HEK293 (cell line): ENCODE measurements around the gene RTN1.

Experiments used
- GLIS2 ChIP-seq: fragments of 450-650 bp; formaldehyde crosslinking; IDR thresholded peaks from 2 replicates; pipeline ENCODE4 v1.5.1; 2016; ENCODE audit warnings: missing biosample characterization, missing genetic modification characterization
- HIC1 ChIP-seq: fragments of 450-650 bp; formaldehyde crosslinking; IDR thresholded peaks from 2 replicates; pipeline ENCODE4 v1.5.1; 2016; ENCODE audit warnings: missing biosample characterization, missing genetic modification characterization
- HOXC10 ChIP-seq: sonication (generic); formaldehyde crosslinking; IDR thresholded peaks from 2 replicates; pipeline ENCODE4 v1.8.1; 2023; ENCODE audit warnings: mild to moderate bottlenecking, missing genetic modification reagents
- HOXD13 ChIP-seq: sonication (generic); formaldehyde crosslinking; IDR thresholded peaks from 2 replicates; pipeline ENCODE4 v1.8.0; 2022; ENCODE audit warnings: missing genetic modification reagents, borderline replicate concordance
- KLF7 ChIP-seq: fragments of 450-650 bp; formaldehyde crosslinking; IDR thresholded peaks from 2 replicates; pipeline ENCODE4 v1.5.1; 2016; ENCODE audit warnings: missing biosample characterization, missing genetic modification characterization, borderline replicate concordance
- SP2 ChIP-seq: fragments of 450-650 bp; formaldehyde crosslinking; IDR thresholded peaks from 2 replicates; pipeline ENCODE4 v1.5.1; 2016; ENCODE audit warnings: missing biosample characterization, missing genetic modification characterization
- WT1 ChIP-seq: fragments of 450-650 bp; formaldehyde crosslinking; IDR thresholded peaks from 2 replicates; pipeline ENCODE4 v1.5.1; 2016; ENCODE audit warnings: missing biosample characterization, missing genetic modification characterization
- ZBTB7A ChIP-seq: fragments of 450-650 bp; formaldehyde crosslinking; IDR thresholded peaks from 2 replicates; pipeline ENCODE4 v1.5.1; 2016; ENCODE audit warnings: low read depth, missing biosample characterization, missing genetic modification characterization
- ZFP37 ChIP-seq: fragments of 450-650 bp; formaldehyde crosslinking; IDR thresholded peaks from 2 replicates; pipeline ENCODE4 v1.5.1; 2016; ENCODE audit warnings: missing biosample characterization, missing genetic modification characterization
- ZNF10 ChIP-seq: fragments of 450-650 bp; formaldehyde crosslinking; IDR thresholded peaks from 2 replicates; pipeline ENCODE4 v1.5.1; 2017; ENCODE audit warnings: missing biosample characterization, missing genetic modification characterization
- ZNF146 ChIP-seq: fragments of 450-650 bp; formaldehyde crosslinking; IDR thresholded peaks from 2 replicates; pipeline ENCODE4 v1.5.1; 2016; ENCODE audit warnings: missing biosample characterization, missing genetic modification characterization
- ZNF16 ChIP-seq: fragments of 450-650 bp; formaldehyde crosslinking; IDR thresholded peaks from 2 replicates; pipeline ENCODE4 v1.5.1; 2016; ENCODE audit warnings: low read depth, missing biosample characterization, missing genetic modification characterization
- ZNF174 ChIP-seq: fragments of 450-650 bp; formaldehyde crosslinking; IDR thresholded peaks from 2 replicates; pipeline ENCODE4 v1.5.0; 2017; ENCODE audit warnings: missing biosample characterization, mild to moderate bottlenecking, missing genetic modification characterization
- ZNF335 ChIP-seq: fragments of 450-650 bp; formaldehyde crosslinking; conservative IDR thresholded peaks from 2 replicates; pipeline ENCODE4 v1.5.1; 2016; ENCODE audit warnings: missing biosample characterization, missing genetic modification characterization
- ZNF404 ChIP-seq: fragments of 450-650 bp; formaldehyde crosslinking; IDR thresholded peaks from 2 replicates; pipeline ENCODE4 v1.5.1; 2017; ENCODE audit warnings: missing biosample characterization, missing genetic modification characterization
- ZNF416 ChIP-seq: fragments of 450-650 bp; formaldehyde crosslinking; IDR thresholded peaks from 2 replicates; pipeline ENCODE4 v1.5.1; 2016; ENCODE audit warnings: missing biosample characterization, missing genetic modification characterization
- ZNF449 ChIP-seq: fragments of 450-650 bp; formaldehyde crosslinking; IDR thresholded peaks from 2 replicates; pipeline ENCODE4 v1.5.1; 2017; ENCODE audit warnings: missing biosample characterization, mild to moderate bottlenecking, missing genetic modification characterization, moderate library complexity
- ZNF473 ChIP-seq: fragments of 450-650 bp; formaldehyde crosslinking; IDR thresholded peaks from 2 replicates; pipeline ENCODE4 v1.5.1; 2017; ENCODE audit warnings: missing biosample characterization, missing genetic modification characterization
- ZNF488 ChIP-seq: fragments of 450-650 bp; formaldehyde crosslinking; IDR thresholded peaks from 2 replicates; pipeline ENCODE4 v1.5.1; 2016; ENCODE audit warnings: missing biosample characterization, missing genetic modification characterization
- ZNF510 ChIP-seq: fragments of 450-650 bp; formaldehyde crosslinking; IDR thresholded peaks from 2 replicates; pipeline ENCODE4 v1.5.1; 2018; ENCODE audit warnings: mild to moderate bottlenecking, missing genetic modification characterization, missing biosample characterization; ENCODE audit not compliant: insufficient replicate concordance
- ZNF548 ChIP-seq: fragments of 450-650 bp; formaldehyde crosslinking; IDR thresholded peaks from 2 replicates; pipeline ENCODE4 v1.5.1; 2016; ENCODE audit warnings: missing biosample characterization, missing genetic modification characterization
- ZNF600 ChIP-seq: fragments of 450-650 bp; formaldehyde crosslinking; IDR thresholded peaks from 2 replicates; pipeline ENCODE4 v1.5.1; 2016; ENCODE audit warnings: missing biosample characterization, missing genetic modification characterization
- ZNF623 ChIP-seq: fragments of 450-650 bp; formaldehyde crosslinking; IDR thresholded peaks from 2 replicates; pipeline ENCODE4 v1.5.1; 2016; ENCODE audit warnings: missing biosample characterization, missing genetic modification characterization
- ZNF645 ChIP-seq: fragments of 450-650 bp; formaldehyde crosslinking; IDR thresholded peaks from 2 replicates; pipeline ENCODE4; 2016; ENCODE audit warnings: missing biosample characterization, missing genetic modification characterization
- ZNF658 ChIP-seq: fragments of 450-650 bp; formaldehyde crosslinking; IDR thresholded peaks from 2 replicates; pipeline ENCODE4; 2016; ENCODE audit warnings: missing biosample characterization, missing genetic modification characterization
- ZNF660 ChIP-seq: fragments of 450-650 bp; IDR thresholded peaks from 2 replicates; pipeline ENCODE4 v1.5.1; 2018; ENCODE audit warnings: missing biosample characterization, mild to moderate bottlenecking, missing genetic modification characterization
- ZNF776 ChIP-seq: fragments of 450-650 bp; formaldehyde crosslinking; IDR thresholded peaks from 2 replicates; pipeline ENCODE4 v1.5.0; 2017; ENCODE audit warnings: missing biosample characterization, missing genetic modification characterization, borderline replicate concordance
- ZNF791 ChIP-seq: fragments of 450-650 bp; formaldehyde crosslinking; IDR thresholded peaks from 2 replicates; pipeline ENCODE4 v1.5.1; 2016; ENCODE audit warnings: missing biosample characterization, missing genetic modification characterization
- ZNF843 ChIP-seq: fragments of 450-650 bp; formaldehyde crosslinking; IDR thresholded peaks from 2 replicates; pipeline ENCODE4 v1.5.1; 2016; ENCODE audit warnings: missing biosample characterization, missing genetic modification characterization
- ZSCAN4 ChIP-seq: fragments of 450-650 bp; formaldehyde crosslinking; IDR thresholded peaks from 2 replicates; pipeline ENCODE4 v1.5.1; 2017; ENCODE audit warnings: missing biosample characterization, missing genetic modification characterization

Gene RTN1

GRCh38 chr14:59919570-59920377 lies 49.2 kb upstream of the RTN1 start, which contains the start of gene LRRC9 (continued):
- TF ChIP-seq HOXC10 (CRISPR knock-in tag), result no peak
- no peak for TF ChIP-seq ZNF623
- no peak for TF ChIP-seq ZNF660 (tag by site-specific recombination)
- no peak for TF ChIP-seq HIC1
- no peak for TF ChIP-seq ZNF416 (tag by site-specific recombination)
- TF ChIP-seq ZFP37, result peak; percentile 28; the same call in 1 of the 2 replicates
- no peak for TF ChIP-seq ZNF488 (tag by site-specific recombination)
- TF ChIP-seq ZNF174 (tag by site-specific recombination), result no peak
- TF ChIP-seq KLF7 (tag by site-specific recombination), result no peak
- no peak for TF ChIP-seq HOXD13
- no peak for TF ChIP-seq ZNF658 (tag by site-specific recombination)
- TF ChIP-seq ZNF10, result no peak
- peak; percentile 92 for TF ChIP-seq ZNF335 (tag by site-specific recombination)
- TF ChIP-seq SP2 (tag by site-specific recombination), result peak; percentile 68
- TF ChIP-seq ZNF791 (tag by site-specific recombination), result no peak
- TF ChIP-seq ZNF843 (tag by site-specific recombination), result 0 out of 2 replicates have a peak, but pooled peaks have one; percentile 4
- no peak for TF ChIP-seq ZNF404
- TF ChIP-seq GLIS2, result peak; percentile 65
- peak; percentile 11; the same call in 1 of the 2 replicates for TF ChIP-seq ZNF600
- TF ChIP-seq ZNF510, result no peak
- TF ChIP-seq ZSCAN4 (tag by site-specific recombination), result no peak
- no peak for TF ChIP-seq ZNF548 (tag by site-specific recombination)
- no peak for TF ChIP-seq ZNF645 (tag by site-specific recombination)
- no peak for TF ChIP-seq WT1 (tag by site-specific recombination)
- TF ChIP-seq ZNF146 (tag by site-specific recombination), result no peak
- TF ChIP-seq ZNF473 (tag by site-specific recombination), result no peak
- no peak for TF ChIP-seq ZNF449 (tag by site-specific recombination)
- no peak for TF ChIP-seq ZBTB7A (tag by site-specific recombination)
- TF ChIP-seq ZNF16, result no peak
- no peak for TF ChIP-seq ZNF776 (tag by site-specific recombination)
